ENCODE measurements around the gene CBX8. TPM values are rescaled to one million over a fixed set of nuclear protein-coding genes. Genes with fewer than 3 reads are reported as not detected.

CBX8 gene
- total RNA-seq, 1 experiment from 2014 or later, result 2.0 TPM

DNA sequence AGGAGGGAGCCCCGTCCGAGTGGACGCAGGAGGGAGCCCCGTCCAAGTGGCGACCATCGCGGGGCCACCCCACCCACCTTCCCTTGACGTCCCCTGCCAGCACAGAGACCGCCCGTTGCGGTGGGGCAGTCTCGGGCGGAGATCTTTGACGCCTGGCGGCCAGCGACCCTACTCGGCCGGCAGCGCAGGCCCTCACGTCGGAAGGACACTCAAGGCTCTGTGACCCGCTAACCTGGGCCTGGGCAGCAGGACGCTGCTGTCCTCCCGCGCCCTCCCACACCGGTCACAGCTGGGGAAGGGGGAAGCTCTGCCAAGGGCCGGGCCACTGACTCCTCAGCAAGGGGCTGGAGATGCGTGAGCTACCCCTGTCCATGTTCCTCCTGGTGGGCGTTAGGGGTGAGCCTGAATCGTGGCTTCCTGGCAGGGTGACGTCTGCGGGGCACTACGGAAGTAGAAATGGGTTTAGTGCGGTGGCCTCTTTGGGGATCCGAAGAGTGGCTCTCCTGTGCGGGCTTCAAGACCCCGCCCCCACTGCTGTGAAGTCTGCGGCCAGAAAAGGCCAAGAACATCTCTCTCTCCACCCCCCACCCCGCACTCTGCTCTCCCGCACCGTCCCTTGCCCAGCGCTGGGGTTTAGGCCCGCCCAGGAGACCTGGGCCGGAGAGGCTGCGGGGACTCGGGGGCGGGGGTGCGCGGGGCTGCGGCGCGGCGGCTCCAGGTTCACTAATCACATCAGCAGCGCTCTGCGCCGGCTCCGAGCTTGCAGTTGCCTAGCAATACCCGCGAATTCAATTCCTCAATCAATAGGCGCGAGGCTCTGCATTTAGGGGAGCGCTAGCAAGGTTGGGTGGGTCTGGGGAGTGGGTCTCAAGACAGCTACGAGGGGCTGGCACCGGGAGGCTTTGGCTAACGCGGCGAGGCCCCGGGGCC, 5.8 kb downstream of the CBX8 start:
- ATAC-seq (no peak), DNase-seq (ENCODE audit: low spot score) (peak; percentile 41)
- TF ChIP-seq ZNF121 (CRISPR knock-in tag; IDR thresholded peaks at IDR 0.05) (no peak), NR1H2 (CRISPR knock-in tag; IDR thresholded peaks at IDR 0.05) (no peak), ZNF423 (CRISPR knock-in tag; IDR thresholded peaks at IDR 0.05) (no peak)
- TF ChIP-seq, protein P1, sequence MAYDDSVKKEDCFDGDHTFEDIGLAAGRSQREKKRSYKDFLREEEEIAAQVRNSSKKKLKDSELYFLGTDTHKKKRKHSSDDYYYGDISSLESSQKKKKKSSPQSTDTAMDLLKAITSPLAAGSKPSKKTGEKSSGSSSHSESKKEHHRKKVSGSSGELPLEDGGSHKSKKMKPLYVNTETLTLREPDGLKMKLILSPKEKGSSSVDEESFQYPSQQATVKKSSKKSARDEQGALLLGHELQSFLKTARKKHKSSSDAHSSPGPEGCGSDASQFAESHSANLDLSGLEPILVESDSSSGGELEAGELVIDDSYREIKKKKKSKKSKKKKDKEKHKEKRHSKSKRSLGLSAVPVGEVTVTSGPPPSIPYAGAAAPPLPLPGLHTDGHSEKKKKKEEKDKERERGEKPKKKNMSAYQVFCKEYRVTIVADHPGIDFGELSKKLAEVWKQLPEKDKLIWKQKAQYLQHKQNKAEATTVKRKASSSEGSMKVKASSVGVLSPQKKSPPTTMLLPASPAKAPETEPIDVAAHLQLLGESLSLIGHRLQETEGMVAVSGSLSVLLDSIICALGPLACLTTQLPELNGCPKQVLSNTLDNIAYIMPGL (CRISPR knock-in tag; IDR thresholded peaks at IDR 0.05), result 0 out of 2 replicates have a peak, but pooled peaks have one; percentile 22
- Mint-ChIP-seq H3K27ac (no peak overlapping the region), H3K4me3 (no peak overlapping the region), H3K27me3 (ENCODE audit: low read depth) (peaks cover 96% of the 10 kb centered on the region), H3K4me1 (peaks cover 51% of the 10 kb centered on the region), H3K36me3 (no peaks in the 10 kb centered on the region), H3K9me3 (no peaks in the 10 kb centered on the region)
- POLR2A ChIA-PET, result no interaction called here
- CTCF ChIA-PET, result interaction anchor here (0.6 to 3.4 kb wide), 14 partner anchors 12 to 203 kb away, joined by 3 to 165 read pairs (median 6); partner anchors contain the start of genes CBX2 and CBX4

- H3K9me3 Mint-ChIP-seq, result no peaks in the 10 kb centered on the region
- ATAC-seq, result peak; percentile 28
- no peak overlapping the region for H3K27ac Mint-ChIP-seq
- no peak overlapping the region for H3K4me3 Mint-ChIP-seq
- CTCF ChIA-PET, result interaction anchor here (0.6 to 3.4 kb wide), 35 partner anchors 7 to 334 kb away, joined by 3 to 165 read pairs (median 6); partner anchors contain the start of genes CBX2, CBX4 and CBX8
- DNase-seq (ENCODE audit: low spot score), result peak; percentile 72
- peaks cover 2% of the 10 kb centered on the region for H3K36me3 Mint-ChIP-seq
- peaks cover 87% of the 10 kb centered on the region for H3K27me3 Mint-ChIP-seq (ENCODE audit: low read depth)
- POLR2A ChIA-PET, result interaction anchor here (0.6 to 1.7 kb wide), 11 partner anchors 11 to 203 kb away, joined by 3 to 16 read pairs (median 3); partner anchors contain the start of gene CBX4
- H3K4me1 Mint-ChIP-seq, result peaks cover 48% of the 10 kb centered on the region
- TF ChIP-seq HMGA2 (CRISPR knock-in tag; IDR thresholded peaks at IDR 0.05) (no peak), ZNF671 (CRISPR knock-in tag; IDR thresholded peaks at IDR 0.05) (no peak), FOXK1 (CRISPR knock-in tag; IDR thresholded peaks at IDR 0.05) (peak; percentile 22; the same call in 1 of the 2 replicates), NFYB (CRISPR knock-in tag; conservative IDR thresholded peaks at IDR 0.05; ENCODE audit: low read depth) (no peak), SP1 (CRISPR knock-in tag; conservative IDR thresholded peaks at IDR 0.05) (peak; percentile 51), GABPB1 (CRISPR knock-in tag; IDR thresholded peaks at IDR 0.05) (peak; percentile 58), JUN (CRISPR knock-in tag; IDR thresholded peaks at IDR 0.05) (no peak), ZBTB43 (CRISPR knock-in tag; IDR thresholded peaks at IDR 0.05) (0 out of 2 replicates have a peak, but pooled peaks have one; percentile 35), ZNF423 (CRISPR knock-in tag; IDR thresholded peaks at IDR 0.05) (peak; percentile 70), ZNF416 (CRISPR knock-in tag; IDR thresholded peaks at IDR 0.05) (no peak), ZNF263 (CRISPR knock-in tag; IDR thresholded peaks at IDR 0.05; ENCODE audit: low read depth) (peak; percentile 16; the same call in 1 of the 2 replicates), FOXP1 (CRISPR knock-in tag; IDR thresholded peaks at IDR 0.05; ENCODE audit: borderline replicate concordance) (peak; percentile 80; the same call in 1 of the 2 replicates), TEAD4 (CRISPR knock-in tag; IDR thresholded peaks at IDR 0.05) (no peak), IRF2 (CRISPR knock-in tag; IDR thresholded peaks at IDR 0.05; ENCODE audit: borderline replicate concordance, low read depth) (no peak), MYBL2 (CRISPR knock-in tag; IDR thresholded peaks at IDR 0.05) (0 out of 2 replicates have a peak, but pooled peaks have one; percentile 24), CTCF (IDR thresholded peaks at IDR 0.05) (peak; percentile 65), NFE2L1 (CRISPR knock-in tag; IDR thresholded peaks at IDR 0.05) (0 out of 2 replicates have a peak, but pooled peaks have one; percentile 20)
- TF ChIP-seq, protein P1 (CRISPR knock-in tag; IDR thresholded peaks at IDR 0.05), result peak; percentile 10; the same call in 1 of the 2 replicates
- TF ChIP-seq, protein P2, sequence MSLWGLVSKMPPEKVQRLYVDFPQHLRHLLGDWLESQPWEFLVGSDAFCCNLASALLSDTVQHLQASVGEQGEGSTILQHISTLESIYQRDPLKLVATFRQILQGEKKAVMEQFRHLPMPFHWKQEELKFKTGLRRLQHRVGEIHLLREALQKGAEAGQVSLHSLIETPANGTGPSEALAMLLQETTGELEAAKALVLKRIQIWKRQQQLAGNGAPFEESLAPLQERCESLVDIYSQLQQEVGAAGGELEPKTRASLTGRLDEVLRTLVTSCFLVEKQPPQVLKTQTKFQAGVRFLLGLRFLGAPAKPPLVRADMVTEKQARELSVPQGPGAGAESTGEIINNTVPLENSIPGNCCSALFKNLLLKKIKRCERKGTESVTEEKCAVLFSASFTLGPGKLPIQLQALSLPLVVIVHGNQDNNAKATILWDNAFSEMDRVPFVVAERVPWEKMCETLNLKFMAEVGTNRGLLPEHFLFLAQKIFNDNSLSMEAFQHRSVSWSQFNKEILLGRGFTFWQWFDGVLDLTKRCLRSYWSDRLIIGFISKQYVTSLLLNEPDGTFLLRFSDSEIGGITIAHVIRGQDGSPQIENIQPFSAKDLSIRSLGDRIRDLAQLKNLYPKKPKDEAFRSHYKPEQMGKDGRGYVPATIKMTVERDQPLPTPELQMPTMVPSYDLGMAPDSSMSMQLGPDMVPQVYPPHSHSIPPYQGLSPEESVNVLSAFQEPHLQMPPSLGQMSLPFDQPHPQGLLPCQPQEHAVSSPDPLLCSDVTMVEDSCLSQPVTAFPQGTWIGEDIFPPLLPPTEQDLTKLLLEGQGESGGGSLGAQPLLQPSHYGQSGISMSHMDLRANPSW (CRISPR knock-in tag; conservative IDR thresholded peaks at IDR 0.05; ENCODE audit: low read depth), result no peak
- TF ChIP-seq, protein P3, sequence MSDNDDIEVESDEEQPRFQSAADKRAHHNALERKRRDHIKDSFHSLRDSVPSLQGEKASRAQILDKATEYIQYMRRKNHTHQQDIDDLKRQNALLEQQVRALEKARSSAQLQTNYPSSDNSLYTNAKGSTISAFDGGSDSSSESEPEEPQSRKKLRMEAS (CRISPR knock-in tag; IDR thresholded peaks at IDR 0.05), result peak; percentile 30; the same call in 1 of the 2 replicates
Observed at GRCh38 chr17:79789943-79790804, 6.7 kb downstream of the CBX8 start.

All from WTC11 (cell line).